Mucosa of descending colon (tissue), 3 donors: ENCODE results near the gene MEGF6. TPM values are rescaled to one million over a fixed set of nuclear protein-coding genes. Genes with fewer than 3 reads are reported as not detected.

Experiments used
- ATAC-seq: fragments of 200-7000 bp; cut with Tn5 transposase; one replicate; pipeline ENCODE4 v1.9.1; 2020; ENCODE audit warnings: mild to moderate bottlenecking, moderate library complexity
- DNase-seq, 3 donors: peaks; one replicate each; pipeline ENCODE4 v3.0.0-alpha.2; 2020
- H3K36me3 ChIP-seq: fragments of 200-600 bp; one replicate; pipeline ENCODE4 v1.8.0; 2021; ENCODE audit warnings: low read depth, mild to moderate bottlenecking
- H3K4me1 ChIP-seq: fragments of 200-600 bp; one replicate; pipeline ENCODE4 v1.8.0; 2021; ENCODE audit warnings: low read depth, mild to moderate bottlenecking
- H3K4me3 ChIP-seq: fragments of 200-600 bp; one replicate; pipeline ENCODE4 v1.8.0; 2021; ENCODE audit warnings: mild to moderate bottlenecking
- H3K9me3 ChIP-seq: fragments of 200-600 bp; one replicate; pipeline ENCODE4 v1.8.0; 2021; ENCODE audit warnings: mild to moderate bottlenecking
- CTCF ChIP-seq: fragments of 200-600 bp; IDR thresholded peaks from one replicate; pipeline ENCODE4 v1.8.0; 2022; ENCODE audit warnings: antibody characterized with exemption, mild to moderate bottlenecking
- intact Hi-C, 2 donors: fragments of 100-400 bp; cut with DNase I in 1 of 2; cut with micrococcal nuclease in 1 of 2; formaldehyde crosslinking; loops; one replicate each; pipeline versions ENCODE4 v1.11.0 to v1.11.1; 2022; cut with DNase I, micrococcal nuclease
- total RNA-seq, 3 donors: library from RNA; stranded (reverse); fragmentation: NEBNext Ultra II Directional in 2 of 3; extraction: Animal tissue kit (Norgen Biotek cat#: 25700) in 2 of 3; gene quantifications; one replicate each; pipeline versions ENCODE4 v1.2.1 to v1.2.4, GENCODE V29; 2021 to 2023
- donor health status: DM: no; HTN: no; CAD: no; lungs with moderate emphysema.
- donor health status: DM: no; HTN: no; CAD: no.
- donor health status: DM: no; HTN: yes; CAD: no.

Gene MEGF6
- total RNA-seq, 3 donors from 2014 or later: 6.2 to 12.2 (median 8.5) TPM

GRCh38 chr1:3480369-3480719, 131.0 kb downstream of the MEGF6 start:
- DNase-seq (peak in 2 of 3 donors; percentile 50 to 71), ATAC-seq (peak; percentile 76)
- peaks cover 10% of the 10 kb centered on the region for H3K4me1 ChIP-seq
- intact Hi-C loops: no loop called here
- no peak for TF ChIP-seq CTCF
- no peaks in the 10 kb centered on the region for H3K36me3 ChIP-seq
- no peaks in the 10 kb centered on the region for H3K9me3 ChIP-seq
- no peak overlapping the region for H3K4me3 ChIP-seq

- TF ChIP-seq CTCF: no peak
- intact Hi-C loops: no loop called here
- no peak for DNase-seq
- Histone ChIP-seq H3K4me1 (peaks cover 10% of the 10 kb centered on the region), H3K36me3 (no peaks in the 10 kb centered on the region), H3K4me3 (no peak overlapping the region), H3K9me3 (no peaks in the 10 kb centered on the region)
- ATAC-seq: peak; percentile 15
Observed at GRCh38 chr1:3479511-3480368, 131.6 kb downstream of the MEGF6 start.

GRCh38 chr1:3478187-3478586, 133.1 kb downstream of the MEGF6 start:
- Histone ChIP-seq H3K4me3 (no peak overlapping the region), H3K4me1 (peaks cover 5% of the 10 kb centered on the region), H3K36me3 (peaks cover 4% of the 10 kb centered on the region), H3K9me3 (no peaks in the 10 kb centered on the region)
- intact Hi-C loops: no loop called here
- no peak for TF ChIP-seq CTCF
- no peak for ATAC-seq
- no peak for DNase-seq

GRCh38 chr1:3477241-3477995, 133.9 kb downstream of the MEGF6 start:
- intact Hi-C loops: no loop called here
- H3K9me3 ChIP-seq: no peaks in the 10 kb centered on the region
- peaks cover 5% of the 10 kb centered on the region for H3K4me1 ChIP-seq
- TF ChIP-seq CTCF: no peak
- no peak overlapping the region for H3K4me3 ChIP-seq
- DNase-seq: no peak
- peaks cover 4% of the 10 kb centered on the region for H3K36me3 ChIP-seq
- no peak for ATAC-seq

GRCh38 chr1:3476666-3477065, 134.6 kb downstream of the MEGF6 start:
- ATAC-seq: no peak
- no peaks in the 10 kb centered on the region for H3K9me3 ChIP-seq
- H3K4me3 ChIP-seq: no peak overlapping the region
- no peak for TF ChIP-seq CTCF
- H3K4me1 ChIP-seq: peaks cover 5% of the 10 kb centered on the region
- DNase-seq: no peak
- H3K36me3 ChIP-seq: peaks cover 4% of the 10 kb centered on the region
- intact Hi-C loops: no loop called here
